ENCODE measurements around the gene THBS4.

GRCh38 chr5:80082731-80083100 lies 47.6 kb downstream of the THBS4 start:
- TF ChIP-seq EZH2 (IDR thresholded peaks at IDR 0.05) (no peak), POLR2AphosphoS5 (IDR thresholded peaks at IDR 0.05; ENCODE audit: borderline replicate concordance, low read depth, low read length) (no peak; the same call in 1 of the 2 replicates), FOXP2 (optimal IDR thresholded peaks at IDR 0.05; ENCODE audit: control extremely low read depth, extremely low read length, insufficient read depth) (no peak)
